D341Med (cell line): ENCODE measurements around the gene MMS22L.
A peak's percentile ranks its signal among the peaks of the same experiment; 100 is the strongest.

Experiments used
- DNase-seq: peaks from one replicate; pipeline ENCODE4 v3.0.0; 2012; ENCODE audit warnings: low spot score

Gene MMS22L

DNA sequence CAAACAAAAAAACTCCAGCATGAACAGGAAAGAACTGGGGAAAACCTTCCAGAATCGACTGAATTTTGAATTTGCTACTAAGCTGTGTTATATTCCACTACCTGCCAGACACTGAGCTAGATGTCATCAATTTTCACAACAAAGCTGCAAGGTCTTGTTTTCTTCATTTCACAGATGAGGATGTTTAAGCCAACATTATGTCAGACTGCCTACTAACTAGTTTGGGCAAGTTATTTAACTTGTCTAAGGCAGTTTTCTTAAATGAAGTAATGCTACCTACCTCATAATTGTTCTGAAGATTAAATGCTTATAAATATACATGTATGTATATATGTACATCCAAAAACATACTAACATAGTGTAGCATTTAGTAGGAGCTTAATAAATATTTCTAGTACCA is 144.4 kb downstream of the MMS22L start:
- DNase-seq = no peak

DNA sequence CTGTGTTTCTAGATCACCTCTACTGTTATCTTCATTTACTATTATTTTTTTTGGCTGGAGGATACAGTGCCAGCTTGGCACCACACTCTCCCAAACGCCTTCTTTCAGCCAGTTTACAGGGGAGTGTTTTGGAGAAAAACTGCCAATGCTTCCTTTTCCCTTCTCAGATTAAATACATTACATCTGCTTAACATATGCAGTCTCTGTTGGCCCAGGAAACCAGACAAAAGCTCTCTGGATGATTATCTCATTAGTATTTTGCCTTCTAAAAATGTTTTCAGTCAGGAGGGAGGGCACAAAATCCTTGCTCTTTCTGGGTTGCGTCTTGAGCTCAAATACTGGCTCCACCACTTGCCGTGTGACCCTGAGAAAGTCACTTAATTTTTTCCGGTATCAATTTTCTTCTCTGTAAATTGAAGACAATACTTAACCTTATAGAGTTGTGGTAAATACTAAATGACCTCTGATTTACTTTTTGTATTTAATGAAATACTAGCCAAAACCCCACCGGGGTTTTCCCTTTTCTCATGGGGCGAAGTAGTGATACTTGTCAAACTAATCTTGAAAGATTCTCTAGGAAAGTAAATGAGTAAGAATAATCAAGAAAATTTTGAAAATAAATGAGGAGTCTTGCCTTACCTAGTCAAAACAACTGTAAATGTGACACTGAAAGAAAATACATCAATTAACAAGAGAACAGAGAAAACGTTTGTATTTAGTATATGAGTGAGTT is 146.2 kb downstream of the MMS22L start:
- no peak for DNase-seq

DNA sequence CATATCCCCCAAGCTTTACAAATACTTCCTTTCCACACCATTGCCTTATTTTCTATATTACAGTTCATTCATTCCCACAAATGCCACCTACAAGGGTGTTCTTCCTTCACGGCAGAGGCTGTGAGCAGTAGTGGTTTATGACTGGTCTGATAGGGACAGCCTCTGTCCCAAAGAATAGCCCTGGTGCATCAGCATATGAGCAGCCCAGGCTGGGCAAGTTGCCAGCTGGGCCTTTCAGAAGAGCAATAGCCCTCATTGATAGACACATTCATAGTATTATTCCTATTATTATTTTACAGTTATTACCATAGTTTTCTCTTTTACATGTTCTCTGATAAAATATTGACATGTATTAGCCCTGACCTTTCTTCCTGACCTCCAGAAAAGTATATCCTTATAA is 149.9 kb downstream of the MMS22L start:
- no peak for DNase-seq

- DNase-seq = no peak
Measured at GRCh38 chr6:97129106-97129505, 153.9 kb downstream of the MMS22L start.

DNA sequence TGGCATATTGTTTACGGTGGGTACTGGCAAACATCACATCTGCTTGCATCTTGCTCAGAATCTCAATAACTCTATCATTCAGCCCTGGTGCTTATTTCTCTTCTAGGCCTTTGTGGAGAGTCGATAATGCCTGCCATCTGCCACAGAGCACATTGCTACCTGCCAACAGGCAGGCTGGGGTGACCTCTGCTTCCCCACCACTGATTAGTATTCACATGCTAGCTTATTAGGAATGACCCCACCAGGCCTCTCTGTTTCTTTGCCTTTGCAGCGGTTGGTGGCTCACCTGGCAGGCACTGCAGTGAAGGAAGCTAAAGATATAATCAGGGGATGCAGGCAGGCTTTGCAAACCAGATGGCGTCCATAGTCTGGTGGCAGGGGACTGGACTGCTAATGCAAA is 154.5 kb downstream of the MMS22L start:
- DNase-seq = peak; percentile 39

- no peak for DNase-seq
Measured at GRCh38 chr6:97123652-97124051, 159.4 kb downstream of the MMS22L start.

DNA sequence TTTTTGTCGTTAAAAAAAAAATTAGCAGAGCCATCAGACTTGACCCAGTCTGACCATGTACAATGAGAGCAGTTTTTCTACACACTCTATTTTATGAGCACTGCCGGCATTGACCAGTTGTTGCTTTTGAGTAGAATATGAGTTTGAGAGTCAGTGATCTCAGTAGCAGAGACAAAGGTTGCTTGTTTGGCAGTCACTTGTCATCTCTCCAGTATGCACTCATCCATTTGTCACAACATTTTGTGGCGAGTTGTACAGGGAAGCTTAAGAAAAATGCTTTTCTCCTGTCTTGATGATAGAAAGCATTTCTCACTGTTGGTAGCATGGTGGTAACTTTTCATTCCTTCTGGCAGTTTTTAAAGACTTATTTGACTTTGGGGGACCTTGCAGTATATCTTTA is 159.9 kb downstream of the MMS22L start:
- DNase-seq = no peak

DNA sequence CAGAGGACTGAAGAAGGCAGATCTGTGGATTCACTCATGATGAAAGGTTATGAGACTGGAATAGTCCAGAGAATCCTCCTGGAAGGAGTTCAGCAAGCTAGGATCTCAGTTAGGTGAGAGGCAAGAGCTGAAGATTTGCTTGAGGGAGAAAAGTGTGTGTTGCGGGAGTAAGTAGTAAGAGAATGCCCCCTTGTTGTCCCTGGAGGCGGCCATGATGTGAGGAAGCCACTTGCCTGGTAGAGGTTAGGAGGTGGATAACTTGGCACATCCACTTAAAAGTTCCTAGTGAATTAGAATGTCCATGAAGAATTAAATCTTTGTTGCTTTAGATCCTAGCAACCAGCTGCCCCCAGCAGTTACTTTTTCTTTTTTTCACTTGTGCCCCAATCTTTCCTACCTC is 162.5 kb downstream of the MMS22L start:
- no peak for DNase-seq

DNA sequence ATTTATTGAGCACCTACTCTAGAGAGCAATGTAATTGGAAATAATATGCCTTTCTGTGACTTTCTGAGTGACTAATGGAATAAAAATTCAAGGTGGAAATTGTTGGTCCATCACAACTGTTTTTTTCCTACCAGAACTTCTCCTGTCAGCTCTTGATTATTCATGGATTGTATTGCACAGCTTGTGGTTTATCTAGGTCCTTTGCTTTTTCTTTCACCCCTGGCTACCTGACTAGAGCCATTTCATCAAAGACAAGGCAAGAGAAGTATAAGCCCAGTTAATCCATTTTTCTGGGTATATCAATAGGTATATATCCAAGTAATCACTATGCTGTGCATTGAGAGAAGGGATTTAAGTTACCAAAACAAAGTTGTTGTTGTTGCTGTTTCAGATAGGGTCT is 168.4 kb downstream of the MMS22L start:
- no peak for DNase-seq

- DNase-seq = no peak
Measured at GRCh38 chr6:97113170-97113569, 169.8 kb downstream of the MMS22L start.

DNA sequence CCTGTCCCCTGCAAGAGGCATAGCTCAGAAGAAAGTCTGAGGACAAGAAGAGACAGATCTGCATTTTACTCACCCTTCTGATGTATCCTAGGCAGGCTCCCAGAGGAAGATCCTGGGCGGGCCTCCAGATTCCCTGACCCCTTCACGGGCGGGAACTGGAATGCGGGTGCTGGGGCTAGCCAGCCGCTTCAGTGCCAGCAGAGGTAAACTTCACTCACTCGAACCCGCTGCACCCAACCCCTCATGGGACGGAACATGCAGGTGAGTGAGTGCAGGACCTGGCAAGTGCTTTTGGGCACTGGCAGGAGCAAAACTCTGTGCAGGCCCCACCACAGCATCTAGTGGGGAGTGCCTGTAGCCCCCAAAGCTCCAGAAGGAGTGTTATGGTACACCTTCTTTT is 171.8 kb downstream of the MMS22L start:
- DNase-seq = no peak

DNA sequence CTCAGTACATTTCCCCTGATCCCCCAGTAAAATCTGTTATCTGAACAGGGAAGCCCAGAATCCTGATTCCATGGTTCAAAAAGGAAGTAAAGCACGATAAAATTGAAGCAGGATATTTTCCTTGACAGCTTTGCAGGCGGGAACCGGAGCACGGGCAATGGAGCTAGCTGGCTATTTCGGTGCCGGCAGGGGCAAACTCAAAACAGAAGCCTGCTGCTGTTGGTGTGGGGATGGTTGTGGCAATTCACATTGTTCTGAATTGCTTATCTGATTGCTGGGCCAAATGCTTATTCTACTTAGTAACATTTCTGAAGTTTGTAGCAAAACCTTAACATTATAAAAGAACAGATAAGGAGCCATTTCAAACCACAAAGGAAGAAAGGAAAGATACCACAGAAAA is 172.4 kb downstream of the MMS22L start:
- DNase-seq = no peak

- no peak for DNase-seq
Measured at GRCh38 chr6:97110149-97110548, 172.9 kb downstream of the MMS22L start.

DNA sequence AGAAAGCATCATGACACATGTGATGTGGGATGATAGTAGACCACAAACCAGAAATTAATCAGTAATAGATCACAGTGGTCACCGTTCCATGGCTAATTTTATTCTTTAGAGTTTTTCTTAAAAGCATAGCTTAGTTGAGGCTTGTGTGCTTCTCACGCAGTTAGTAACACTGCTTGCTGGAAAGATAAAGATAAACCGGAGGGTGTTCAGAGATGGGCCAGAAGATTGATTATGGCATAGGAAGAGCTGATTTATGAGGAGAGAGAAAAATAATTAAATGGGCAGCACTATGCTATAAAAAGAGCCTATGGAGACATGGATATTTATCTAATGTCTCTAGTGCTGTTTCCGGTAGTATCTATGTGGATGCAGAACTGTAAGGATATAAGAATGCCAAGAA is 173.6 kb downstream of the MMS22L start:
- no peak for DNase-seq

DNA sequence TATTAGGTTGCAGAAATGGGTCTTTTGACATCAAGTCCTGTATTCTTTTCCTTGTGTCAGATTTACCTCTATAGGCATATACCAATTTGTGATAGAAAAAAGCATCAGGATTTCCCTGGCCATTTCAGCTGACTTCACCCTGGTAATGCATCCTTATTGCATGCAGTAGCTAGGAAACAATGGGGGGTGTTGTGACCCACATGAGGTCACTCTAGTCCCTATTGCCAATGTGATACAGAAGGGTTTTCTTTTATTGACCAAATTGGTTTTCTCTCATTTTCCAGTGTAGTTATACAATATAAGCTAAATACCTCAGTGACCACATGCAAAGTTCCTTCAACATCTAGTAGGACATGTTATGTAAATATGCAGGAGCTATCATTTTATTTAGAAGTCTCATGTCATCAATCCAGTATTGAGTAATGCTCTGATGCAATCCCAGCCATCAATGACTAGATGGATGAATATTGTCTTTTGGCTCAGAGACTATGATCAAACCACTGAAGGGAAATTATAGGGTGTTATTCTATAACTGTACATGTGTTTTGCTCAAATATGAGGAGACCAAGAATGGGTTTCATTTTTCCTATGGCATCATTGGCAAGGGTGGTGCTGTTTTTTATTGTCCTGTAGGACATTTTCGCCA is 180.7 kb downstream of the MMS22L start:
- no peak for DNase-seq

DNA sequence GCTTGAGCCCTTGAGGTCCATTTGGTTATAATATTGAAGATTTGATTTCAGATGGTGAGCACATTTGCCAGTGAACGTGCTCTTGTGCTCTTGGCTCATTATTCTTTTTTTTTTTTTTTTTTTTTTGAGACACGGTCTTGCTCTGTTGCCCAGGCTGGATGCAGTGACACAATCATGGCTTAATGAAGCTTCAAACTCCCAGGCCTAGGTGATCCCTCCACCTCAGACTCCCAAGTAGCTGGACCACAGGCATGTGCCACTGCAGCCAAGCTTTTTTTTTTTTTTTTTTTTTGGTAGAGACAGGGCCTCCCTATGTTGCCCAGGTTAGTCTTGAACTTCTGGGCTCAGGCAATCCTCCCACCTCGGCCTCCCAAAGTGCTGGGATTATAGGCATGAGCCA is 182.3 kb downstream of the MMS22L start:
- DNase-seq = no peak

- no peak for DNase-seq
Measured at GRCh38 chr6:97097068-97098047, 185.7 kb downstream of the MMS22L start.

DNA sequence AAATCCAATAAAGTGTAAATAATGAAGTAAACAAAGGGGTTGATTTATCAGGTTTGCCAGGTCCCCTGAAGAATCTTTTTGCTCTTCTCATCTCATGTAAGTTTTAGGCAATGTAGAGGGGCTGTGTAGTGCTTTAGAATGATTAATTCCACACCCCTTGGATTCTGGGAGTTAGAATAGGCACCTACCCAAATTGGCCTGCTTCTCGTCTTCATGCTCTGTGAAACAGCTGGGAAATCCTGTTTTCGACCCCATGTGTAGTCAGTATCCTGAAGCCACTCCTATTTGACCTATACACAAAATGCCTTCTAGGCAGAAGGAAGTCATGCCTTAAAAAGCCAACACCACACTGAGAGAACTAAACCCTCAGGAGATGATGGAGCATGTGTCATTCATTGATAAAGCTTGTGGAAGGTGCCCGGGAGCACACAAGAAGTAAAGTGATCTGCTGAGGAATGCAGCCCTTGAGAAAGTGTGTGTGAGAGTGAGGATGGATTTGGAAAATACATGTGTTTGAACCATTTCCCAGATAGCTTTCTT is 187.6 kb downstream of the MMS22L start:
- DNase-seq = no peak

DNA sequence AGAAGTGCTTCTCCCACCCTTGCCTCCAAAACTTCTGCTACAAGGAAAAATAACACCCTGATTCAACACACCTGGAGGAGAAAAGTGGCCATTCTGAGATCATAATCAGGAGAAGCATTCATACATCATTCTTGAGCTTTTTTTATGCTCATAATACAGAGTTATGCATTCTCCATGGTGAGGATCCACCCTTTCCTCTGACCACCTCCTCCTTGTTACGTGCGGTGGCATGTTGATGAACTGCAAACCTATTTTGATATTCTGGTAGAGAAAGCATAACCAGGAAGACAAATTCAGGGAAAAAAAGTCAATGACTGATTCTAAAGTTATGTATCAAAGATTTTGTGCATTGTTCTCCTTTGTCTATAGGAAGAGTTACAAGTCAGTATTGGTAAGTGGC is 188.6 kb downstream of the MMS22L start:
- no peak for DNase-seq

- DNase-seq = no peak
Measured at GRCh38 chr6:97092673-97093305, 190.2 kb downstream of the MMS22L start.
